Upper lobe of left lung (tissue), 4 donors: ENCODE data around the gene TRIM66.

Source experiments
- EP300 ChIP-seq, 4 donors: sonication (generic); formaldehyde crosslinking; IDR thresholded peaks; one replicate each; pipeline ENCODE4 v1.5.1; 2017; ENCODE audit warnings: antibody characterized with exemption in 4 of 4, control low read depth in 2 of 4
- POLR2A ChIP-seq, 4 donors: fragments of 450-650 bp; IDR thresholded peaks; one replicate each; pipeline ENCODE4 v1.5.1; 2016 to 2017; ENCODE audit warnings: antibody characterized with exemption in 4 of 4, mild to moderate bottlenecking in 2 of 4
- POLR2AphosphoS5 ChIP-seq, 2 donors: sonication (generic); formaldehyde crosslinking; IDR thresholded peaks; one replicate each; pipeline ENCODE4 v1.5.1; 2017; ENCODE audit warnings: antibody characterized with exemption in 2 of 2
- TF ChIP-seq, protein P1 (sequence below), 6 experiments: fragments of 450-650 bp in 4 of 6; fragments of 200-600 bp in 2 of 6; sonication (generic) in 2 of 6; IDR thresholded peaks; one replicate each; pipeline ENCODE4 v1.5.1; 2016 to 2019; ENCODE audit warnings: antibody characterized with exemption in 6 of 6

DNA sequence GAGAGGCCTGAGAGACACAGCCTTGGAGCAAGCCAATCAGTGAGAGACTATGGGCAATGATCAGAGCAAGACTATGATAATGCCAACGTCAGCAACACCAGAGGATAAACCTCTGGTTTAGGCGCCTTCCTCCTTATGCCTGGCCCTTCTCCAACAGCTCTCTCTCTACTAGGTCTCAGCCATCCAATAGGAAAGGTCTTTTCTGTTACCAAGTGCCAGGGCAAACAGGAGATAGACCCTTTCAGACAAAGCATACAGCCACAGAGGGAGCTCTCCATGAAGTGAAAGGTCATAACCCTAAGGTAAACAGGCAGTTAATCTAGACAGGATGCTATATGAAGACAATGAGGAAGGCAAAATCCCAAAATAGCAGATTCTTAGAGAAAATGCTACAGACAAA is 98.0 kb downstream of the TRIM66 start:
- TF ChIP-seq, protein P1, sequence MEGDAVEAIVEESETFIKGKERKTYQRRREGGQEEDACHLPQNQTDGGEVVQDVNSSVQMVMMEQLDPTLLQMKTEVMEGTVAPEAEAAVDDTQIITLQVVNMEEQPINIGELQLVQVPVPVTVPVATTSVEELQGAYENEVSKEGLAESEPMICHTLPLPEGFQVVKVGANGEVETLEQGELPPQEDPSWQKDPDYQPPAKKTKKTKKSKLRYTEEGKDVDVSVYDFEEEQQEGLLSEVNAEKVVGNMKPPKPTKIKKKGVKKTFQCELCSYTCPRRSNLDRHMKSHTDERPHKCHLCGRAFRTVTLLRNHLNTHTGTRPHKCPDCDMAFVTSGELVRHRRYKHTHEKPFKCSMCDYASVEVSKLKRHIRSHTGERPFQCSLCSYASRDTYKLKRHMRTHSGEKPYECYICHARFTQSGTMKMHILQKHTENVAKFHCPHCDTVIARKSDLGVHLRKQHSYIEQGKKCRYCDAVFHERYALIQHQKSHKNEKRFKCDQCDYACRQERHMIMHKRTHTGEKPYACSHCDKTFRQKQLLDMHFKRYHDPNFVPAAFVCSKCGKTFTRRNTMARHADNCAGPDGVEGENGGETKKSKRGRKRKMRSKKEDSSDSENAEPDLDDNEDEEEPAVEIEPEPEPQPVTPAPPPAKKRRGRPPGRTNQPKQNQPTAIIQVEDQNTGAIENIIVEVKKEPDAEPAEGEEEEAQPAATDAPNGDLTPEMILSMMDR (IDR thresholded peaks at IDR 0.05) = no peak
- TF ChIP-seq POLR2A (IDR thresholded peaks at IDR 0.05) (no peak), EP300 (IDR thresholded peaks at IDR 0.05) (no peak), POLR2AphosphoS5 (IDR thresholded peaks at IDR 0.05) (no peak)
